GM21381 (cell line): ENCODE results near the gene STC2.
"Not testable (repeated sequence)": the region's sequence is repeated elsewhere in the genome, so short reads cannot be mapped to it uniquely, and the experiment has no call there.

Experiments
- ATAC-seq: cut with Tn5 transposase; IDR thresholded peaks from one replicate; pipeline ENCODE4 v1.9.1; 2021; ENCODE audit warnings: mild to moderate bottlenecking, moderate library complexity; ENCODE audit not compliant: unreplicated experiment

STC2 gene

GRCh38 chr5:173296737-173297676, 31.2 kb downstream of the STC2 start:
- no peak for ATAC-seq

DNA sequence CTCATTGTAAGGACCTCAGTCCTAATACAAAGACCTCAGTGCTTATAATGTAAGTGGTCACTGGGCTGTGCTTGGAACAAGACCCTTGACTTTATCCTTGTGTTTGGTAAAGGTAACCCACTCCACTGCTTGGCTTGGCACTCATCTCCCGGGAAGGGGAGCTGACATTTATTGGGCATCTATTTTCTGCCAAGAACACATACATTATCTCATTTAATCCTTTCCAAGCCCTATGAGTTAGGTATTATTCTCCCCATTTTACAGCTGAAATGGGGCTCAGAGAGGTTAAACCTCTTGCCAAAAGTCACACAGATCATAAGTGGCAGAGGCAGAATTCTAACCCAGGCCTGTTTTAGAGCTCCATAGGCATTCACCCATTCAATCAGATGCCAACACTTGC, 32.4 kb downstream of the STC2 start:
- no peak for ATAC-seq

DNA sequence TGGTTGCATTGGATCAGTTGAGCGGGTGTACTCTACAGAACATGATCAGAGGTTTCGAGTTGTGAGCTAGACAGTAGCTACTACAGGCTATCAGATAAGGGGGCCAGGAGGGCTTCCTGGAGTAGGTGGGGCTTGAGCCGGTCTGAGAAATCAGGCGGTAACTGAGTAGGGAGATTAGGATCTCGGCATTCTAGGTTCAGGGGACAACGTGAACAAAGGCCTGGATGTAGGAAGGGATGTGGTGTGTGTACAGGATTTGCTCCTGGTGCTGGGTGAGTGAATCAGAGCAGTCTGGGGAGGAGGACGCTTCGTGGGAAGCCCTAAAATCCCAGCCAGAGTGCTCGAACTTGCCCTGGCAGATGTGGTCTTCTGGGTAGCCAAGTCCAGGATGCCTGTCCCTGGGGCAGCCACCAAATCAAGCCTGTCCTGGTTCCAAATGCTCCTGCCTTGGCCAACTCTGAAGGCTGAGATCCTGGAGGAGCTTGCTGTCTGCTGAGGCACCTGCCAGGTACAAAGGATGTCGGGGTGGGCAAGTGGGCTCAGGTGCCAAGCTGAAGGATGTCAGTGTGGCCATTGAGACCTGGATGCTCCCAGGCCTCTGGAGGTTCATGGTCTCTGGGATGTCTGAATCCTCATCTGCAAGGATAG, 33.4 kb downstream of the STC2 start:
- ATAC-seq = no peak

GRCh38 chr5:173293817-173294672, 34.2 kb downstream of the STC2 start:
- peak; percentile 79 for ATAC-seq

- ATAC-seq = no peak
Observed at GRCh38 chr5:173291722-173292658, 36.2 kb downstream of the STC2 start.

GRCh38 chr5:173290477-173291131, 37.6 kb downstream of the STC2 start:
- no peak for ATAC-seq

- ATAC-seq = no peak
Observed at GRCh38 chr5:173289372-173289771, 38.8 kb downstream of the STC2 start.

- no peak for ATAC-seq
Observed at GRCh38 chr5:173288632-173289031, 39.6 kb downstream of the STC2 start.

- ATAC-seq = no peak
Observed at GRCh38 chr5:173287086-173287485, 41.1 kb downstream of the STC2 start.

- ATAC-seq = not testable (repeated sequence)
Observed at GRCh38 chr5:173284343-173284958, 43.8 kb downstream of the STC2 start.

DNA sequence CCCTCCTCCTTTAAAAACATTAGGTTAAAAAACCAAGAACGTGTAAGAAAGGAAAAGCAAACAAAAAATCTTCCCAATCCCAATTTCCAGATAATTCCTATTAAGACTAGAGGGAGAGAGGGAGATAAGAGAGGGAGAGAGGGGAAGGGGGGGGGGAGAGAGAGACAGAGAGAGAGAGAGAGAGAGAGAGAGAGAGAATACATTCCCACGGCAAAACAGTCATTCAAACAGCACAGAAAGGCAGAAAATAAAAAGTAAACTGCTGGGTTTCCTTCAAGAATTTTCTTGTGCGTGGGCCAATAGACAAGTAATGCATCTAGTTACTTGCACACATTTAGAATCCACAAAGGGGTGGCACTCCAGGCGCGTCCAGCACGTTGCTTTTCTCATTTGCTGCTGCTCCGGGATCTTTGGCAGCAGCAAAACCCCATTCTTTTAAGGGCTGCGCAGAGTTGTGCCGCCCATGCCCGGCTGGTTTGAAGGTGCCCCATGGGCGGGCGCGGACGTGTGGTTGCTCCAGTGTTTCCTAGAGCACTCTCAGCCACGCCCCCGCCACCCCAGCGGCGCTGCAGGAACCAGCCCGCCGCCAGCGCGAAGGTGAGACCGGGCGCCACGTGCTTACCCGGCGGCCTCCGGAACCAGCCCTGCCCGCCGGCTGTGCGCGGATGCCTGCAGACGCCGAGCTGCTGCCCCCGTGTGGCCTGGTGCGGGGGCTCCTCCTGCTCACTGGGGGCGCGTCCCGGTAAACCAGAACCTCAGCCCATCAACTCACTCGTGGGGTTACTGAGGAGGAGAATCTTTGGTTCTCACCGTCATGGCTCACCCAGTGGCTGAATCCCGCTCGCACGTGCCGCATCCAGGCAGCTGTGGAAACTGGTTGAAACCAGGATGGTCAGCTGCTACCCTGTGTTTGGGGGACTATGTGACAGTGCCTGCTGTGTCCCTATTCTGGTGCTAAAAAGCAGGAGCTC, 44.6 kb downstream of the STC2 start:
- peak; percentile 93 for ATAC-seq

GRCh38 chr5:173282916-173283315, 45.3 kb downstream of the STC2 start:
- ATAC-seq = no peak

- ATAC-seq = no peak
Observed at GRCh38 chr5:173281910-173282309, 46.3 kb downstream of the STC2 start.

GRCh38 chr5:173279166-173279565, 49.0 kb downstream of the STC2 start:
- ATAC-seq = no peak

- no peak for ATAC-seq
Observed at GRCh38 chr5:173278641-173279040, 49.6 kb downstream of the STC2 start.

- ATAC-seq = no peak
Observed at GRCh38 chr5:173278172-173278571, 50.0 kb downstream of the STC2 start.

GRCh38 chr5:173274771-173275170, 53.4 kb downstream of the STC2 start:
- no peak for ATAC-seq

- no peak for ATAC-seq
Observed at GRCh38 chr5:173271419-173271818, 56.8 kb downstream of the STC2 start.
